Uterus (tissue), 2 donors: ENCODE data around the gene SNRNP25.

ENCODE experiments used
- CTCF ChIP-seq, 4 experiments: fragments of 200-600 bp in 2 of 4; fragments of 450-650 bp in 2 of 4; sonication (generic) in 2 of 4; IDR thresholded peaks; one replicate each; pipeline ENCODE4 v1.5.1; 2016 to 2019; ENCODE audit warnings: antibody characterized with exemption in 4 of 4, mild to moderate bottlenecking in 2 of 4, moderate library complexity in 1 of 4
- POLR2A ChIP-seq, 2 donors: fragments of 450-650 bp; IDR thresholded peaks; one replicate each; pipeline ENCODE4 v1.6.1; 2016; ENCODE audit warnings: antibody characterized with exemption in 2 of 2, mild to moderate bottlenecking in 1 of 2, moderate library complexity in 1 of 2

- TF ChIP-seq POLR2A (IDR thresholded peaks at IDR 0.05) (peak; percentile 37 to 73), CTCF (IDR thresholded peaks at IDR 0.05) (peak in 2 of 4 experiments; percentile 10 to 19)
These were observed at the start of gene SNRNP25, which contains the start of gene POLR3K for GRCh38 chr16:53346-54236.
